GM19468 (cell line): ENCODE results near the gene MEIKIN.

Source experiments
- ATAC-seq: cut with Tn5 transposase; IDR thresholded peaks from one replicate; pipeline ENCODE4 v1.9.1; 2021; ENCODE audit warnings: mild to moderate bottlenecking, moderate library complexity, moderate number of reproducible peaks; ENCODE audit not compliant: unreplicated experiment; ENCODE audit errors: extremely low read depth

Gene MEIKIN

GRCh38 chr5:131818001-131818724 is 127.3 kb downstream of the MEIKIN start:
- ATAC-seq, result no peak

GRCh38 chr5:131814990-131815389 is 130.5 kb downstream of the MEIKIN start:
- ATAC-seq, result no peak

GRCh38 chr5:131812371-131813160 is 132.9 kb downstream of the MEIKIN start:
- no peak for ATAC-seq

- no peak for ATAC-seq
Observed at GRCh38 chr5:131810510-131811249, 134.8 kb downstream of the MEIKIN start.

GRCh38 chr5:131796793-131797693 is 148.4 kb downstream of the MEIKIN start, which contains the start of gene FNIP1:
TSS of gene FNIP1 (minus strand) at chr5:131797017. CDS start at chr5:131796921, 96 bp downstream.
- ATAC-seq, result peak; percentile 93

- ATAC-seq, result no peak
Observed at GRCh38 chr5:131795879-131796792, 149.3 kb downstream of the MEIKIN start.

- no peak for ATAC-seq
Observed at GRCh38 chr5:131795228-131795627, 150.2 kb downstream of the MEIKIN start.

GRCh38 chr5:131794586-131794985 is 150.9 kb downstream of the MEIKIN start:
- ATAC-seq, result no peak

GRCh38 chr5:131792896-131793295 is 152.6 kb downstream of the MEIKIN start:
- ATAC-seq, result no peak

GRCh38 chr5:131791866-131792265 is 153.6 kb downstream of the MEIKIN start:
- no peak for ATAC-seq

GRCh38 chr5:131790550-131790949 is 154.9 kb downstream of the MEIKIN start:
- ATAC-seq, result no peak

- ATAC-seq, result no peak
Observed at GRCh38 chr5:131789765-131790164, 155.7 kb downstream of the MEIKIN start.

- ATAC-seq, result no peak
Observed at GRCh38 chr5:131787736-131788135, 157.7 kb downstream of the MEIKIN start.

- ATAC-seq, result no peak
Observed at GRCh38 chr5:131786900-131787692, 158.4 kb downstream of the MEIKIN start.

- ATAC-seq, result no peak
Observed at GRCh38 chr5:131786036-131786435, 159.4 kb downstream of the MEIKIN start.

GRCh38 chr5:131783874-131784273 is 161.6 kb downstream of the MEIKIN start:
- no peak for ATAC-seq

GRCh38 chr5:131783357-131783756 is 162.1 kb downstream of the MEIKIN start:
- no peak for ATAC-seq

GRCh38 chr5:131782717-131783116 is 162.7 kb downstream of the MEIKIN start:
- ATAC-seq, result no peak
